MCF 10A (cell line): ENCODE measurements around the gene C5orf15. TPM values are rescaled to one million over a fixed set of nuclear protein-coding genes. Genes with fewer than 3 reads are reported as not detected.
A peak's percentile ranks its signal among the peaks of the same experiment; 100 is the strongest.

Experiments used
- BruUV-seq: library from RNA; stranded (reverse); fragments of 400-500 nt; replicated peaks from 2 replicates; lab custom pipeline; 2021; lab: Mats Ljungman, UMichigan
- CTCF ChIA-PET: fragments of 300-600 bp; sonication (Branson Sonifier 250); formaldehyde crosslinking; extraction: SDS; loops from one replicate; lab custom pipeline; 2021; ENCODE audit warnings: antibody characterized with exemption, inconsistent platforms; lab: Yijun Ruan, JAX
- POLR2A ChIA-PET: fragments of 300-600, 350-650 bp; sonication (Branson Sonifier 250); formaldehyde crosslinking; extraction: SDS; loops from one replicate; lab custom pipeline; 2020; ENCODE audit warnings: antibody characterized with exemption, inconsistent platforms; lab: Yijun Ruan, JAX
- DNase-seq: peaks from one replicate; pipeline ENCODE4 v3.0.0-alpha.2; 2018; ENCODE audit not compliant: unreplicated experiment
- H3K27ac Mint-ChIP-seq: one replicate; pipeline ENCODE4 v1.8.0; 2022; ENCODE audit warnings: mild to moderate bottlenecking, low read depth, mixed read lengths; ENCODE audit not compliant: unreplicated experiment
- H3K27me3 Mint-ChIP-seq: one replicate; pipeline ENCODE4 v1.8.0; 2022; ENCODE audit warnings: mixed read lengths; ENCODE audit not compliant: insufficient read depth, unreplicated experiment
- H3K36me3 Mint-ChIP-seq: one replicate; pipeline ENCODE4 v1.8.0; 2022; ENCODE audit warnings: mild to moderate bottlenecking, moderate library complexity, mixed read lengths; ENCODE audit not compliant: insufficient read depth, unreplicated experiment
- H3K4me1 Mint-ChIP-seq: one replicate; pipeline ENCODE4 v1.8.0; 2022; ENCODE audit warnings: mixed read lengths; ENCODE audit not compliant: insufficient read depth, unreplicated experiment
- H3K4me3 Mint-ChIP-seq: one replicate; pipeline ENCODE4 v1.8.0; 2022; ENCODE audit warnings: mild to moderate bottlenecking, moderate library complexity, mixed read lengths; ENCODE audit not compliant: unreplicated experiment
- H3K9me3 Mint-ChIP-seq: one replicate; pipeline ENCODE4 v1.8.0; 2022; ENCODE audit warnings: mixed read lengths; ENCODE audit not compliant: unreplicated experiment
- CTCF ChIP-seq: fragments of 200-600 bp; IDR thresholded peaks from one replicate; pipeline ENCODE4 v1.8.0; 2022; ENCODE audit warnings: antibody characterized with exemption, mild to moderate bottlenecking; ENCODE audit not compliant: unreplicated experiment
- intact Hi-C: fragments of 100-400 bp; cut with micrococcal nuclease; formaldehyde crosslinking; loops from 2 replicates; pipeline ENCODE4 v1.14.1; 2022
- total RNA-seq: library from RNA; stranded (reverse); gene quantifications from 2 replicates; pipeline ENCODE4 v1.2.3, GENCODE V29; 2022

The C5orf15 gene
- total RNA-seq, 1 experiment from 2014 or later = 35.1 TPM

- ChIA-PET POLR2A (interaction anchor here (2.0 to 4.9 kb wide), 2 partner anchors 10 to 11 kb away, joined by 7 to 51 read pairs; partner anchors contain the start of gene VDAC1), CTCF (interaction anchor here (0.6 to 7.9 kb wide), 3 partner anchors 11 to 55 kb away, joined by 3 to 79 read pairs (median 4); no protein-coding TSS in a partner anchor)
- no peak for TF ChIP-seq CTCF
- intact Hi-C loops = no loop called here
- BruUV-seq = no TSS peak
- Mint-ChIP-seq H3K36me3 (peaks cover 48% of the 10 kb centered on the region), H3K27me3 (no peaks in the 10 kb centered on the region), H3K9me3 (no peaks in the 10 kb centered on the region), H3K4me3 (no peak overlapping the region), H3K27ac (peak overlapping the region; percentile 20), H3K4me1 (peaks cover 40% of the 10 kb centered on the region)
- no peak for DNase-seq
Observed at GRCh38 chr5:133994297-133994989, 26.0 kb upstream of the C5orf15 start.

GRCh38 chr5:133993185-133993936 is 24.9 kb upstream of the C5orf15 start:
- DNase-seq = peak; percentile 53
- BruUV-seq = no TSS peak
- Mint-ChIP-seq H3K27me3 (no peaks in the 10 kb centered on the region), H3K36me3 (peaks cover 54% of the 10 kb centered on the region), H3K27ac (no peak overlapping the region), H3K4me3 (no peak overlapping the region), H3K4me1 (peaks cover 36% of the 10 kb centered on the region), H3K9me3 (no peaks in the 10 kb centered on the region)
- POLR2A ChIA-PET = interaction anchor here (0.8 to 4.9 kb wide), 5 partner anchors 10 to 26 kb away, joined by 3 to 51 read pairs (median 4); partner anchors contain the start of gene VDAC1
- CTCF ChIA-PET = interaction anchor here (0.6 to 7.9 kb wide), 9 partner anchors 12 to 784 kb away, joined by 3 to 79 read pairs (median 4); no protein-coding TSS in a partner anchor
- intact Hi-C loops = no loop called here
- TF ChIP-seq CTCF = no peak

- Mint-ChIP-seq H3K27ac (no peak overlapping the region), H3K4me3 (no peak overlapping the region), H3K36me3 (peaks cover 56% of the 10 kb centered on the region), H3K4me1 (peaks cover 36% of the 10 kb centered on the region), H3K27me3 (no peaks in the 10 kb centered on the region), H3K9me3 (no peaks in the 10 kb centered on the region)
- no peak for DNase-seq
- BruUV-seq = no TSS peak
- intact Hi-C loops = no loop called here
- ChIA-PET CTCF (interaction anchor here (0.6 to 7.9 kb wide), 10 partner anchors 12 to 783 kb away, joined by 3 to 79 read pairs (median 4); no protein-coding TSS in a partner anchor), POLR2A (interaction anchor here (0.8 to 4.9 kb wide), 5 partner anchors 11 to 766 kb away, joined by 3 to 51 read pairs (median 3); partner anchors contain the start of gene VDAC1)
- no peak for TF ChIP-seq CTCF
Observed at GRCh38 chr5:133992429-133993155, 24.2 kb upstream of the C5orf15 start.
